GM21423 (cell line): Measurements from ENCODE around the gene GOLPH3L.
"Not testable (repeated sequence)": the region's sequence is repeated elsewhere in the genome, so short reads cannot be mapped to it uniquely, and the experiment has no call there.

ENCODE experiments used
- ATAC-seq: cut with Tn5 transposase; IDR thresholded peaks from one replicate; pipeline ENCODE4 v1.9.1; 2021; ENCODE audit warnings: mild to moderate bottlenecking, moderate library complexity; ENCODE audit not compliant: unreplicated experiment

Gene GOLPH3L

GRCh38 chr1:150660584-150660983, 36.4 kb downstream of the GOLPH3L start:
- ATAC-seq: no peak

GRCh38 chr1:150657064-150657463, 39.9 kb downstream of the GOLPH3L start:
- not testable (repeated sequence) for ATAC-seq

GRCh38 chr1:150654635-150655034, 42.3 kb downstream of the GOLPH3L start:
- ATAC-seq: not testable (repeated sequence)

GRCh38 chr1:150650193-150650592, 46.8 kb downstream of the GOLPH3L start:
- ATAC-seq: no peak

- ATAC-seq: no peak
These were observed 47.4 kb downstream of the GOLPH3L start for GRCh38 chr1:150649441-150650075.

- ATAC-seq: no peak
These were observed 54.7 kb downstream of the GOLPH3L start for GRCh38 chr1:150642296-150642695.

- not testable (repeated sequence) for ATAC-seq
These were observed 55.7 kb downstream of the GOLPH3L start for GRCh38 chr1:150641126-150641815.

- ATAC-seq: not testable (repeated sequence)
These were observed 58.5 kb downstream of the GOLPH3L start for GRCh38 chr1:150638430-150638829.

- ATAC-seq: not testable (repeated sequence)
These were observed 61.9 kb downstream of the GOLPH3L start for GRCh38 chr1:150634839-150635622.

GRCh38 chr1:150629115-150629928, 67.6 kb downstream of the GOLPH3L start, which contains the start of gene ENSA:
ENSA (minus strand) TSS chr1:150629612; CDS start chr1:150629470, 142 bp downstream.
- peak; percentile 91 for ATAC-seq

GRCh38 chr1:150628766-150629114, 68.2 kb downstream of the GOLPH3L start:
- no peak for ATAC-seq

GRCh38 chr1:150627826-150628410, 69.0 kb downstream of the GOLPH3L start:
- no peak for ATAC-seq

- no peak for ATAC-seq
These were observed 70.8 kb downstream of the GOLPH3L start for GRCh38 chr1:150626150-150626549.

GRCh38 chr1:150624546-150624945, 72.4 kb downstream of the GOLPH3L start:
- ATAC-seq: not testable (repeated sequence)

- ATAC-seq: not testable (repeated sequence)
These were observed 72.8 kb downstream of the GOLPH3L start for GRCh38 chr1:150624134-150624533.

GRCh38 chr1:150622303-150622975, 74.5 kb downstream of the GOLPH3L start:
- no peak for ATAC-seq

GRCh38 chr1:150621497-150622302, 75.3 kb downstream of the GOLPH3L start:
- ATAC-seq: no peak

GRCh38 chr1:150620919-150621318, 76.0 kb downstream of the GOLPH3L start:
- ATAC-seq: no peak
